ENCODE results near the gene SLC25A31.
A peak's percentile ranks its signal among the peaks of the same experiment; 100 is the strongest.

Gene SLC25A31

GRCh38 chr4:127783955-127784770, 54.0 kb downstream of the SLC25A31 start:
- TF ChIP-seq GABPA (IDR thresholded peaks at IDR 0.05; ENCODE audit: low read depth) (no peak), CTCF (IDR thresholded peaks at IDR 0.05; ENCODE audit: insufficient read depth, low read length) (no peak), REST (IDR thresholded peaks at IDR 0.05; ENCODE audit: insufficient replicate concordance, low read depth) (no peak), POLR2AphosphoS5 (IDR thresholded peaks at IDR 0.05; ENCODE audit: low read depth) (no peak), SPI1 (IDR thresholded peaks at IDR 0.05; ENCODE audit: borderline replicate concordance, low read depth) (no peak)
- no peak for DNase-seq (ENCODE audit: low read depth in 1 of 2, low spot score in 1 of 2)
- Histone ChIP-seq H3K4me3 (replicated peaks; ENCODE audit: insufficient read depth, low read length) (peak overlapping the region; percentile 57; the same call in 1 of the 2 replicates), H3K27me3 (ENCODE audit: insufficient read depth, poor library complexity, severe bottlenecking) (no peaks in the 10 kb centered on the region), H3K27ac (replicated peaks) (no peak overlapping the region)

DNA sequence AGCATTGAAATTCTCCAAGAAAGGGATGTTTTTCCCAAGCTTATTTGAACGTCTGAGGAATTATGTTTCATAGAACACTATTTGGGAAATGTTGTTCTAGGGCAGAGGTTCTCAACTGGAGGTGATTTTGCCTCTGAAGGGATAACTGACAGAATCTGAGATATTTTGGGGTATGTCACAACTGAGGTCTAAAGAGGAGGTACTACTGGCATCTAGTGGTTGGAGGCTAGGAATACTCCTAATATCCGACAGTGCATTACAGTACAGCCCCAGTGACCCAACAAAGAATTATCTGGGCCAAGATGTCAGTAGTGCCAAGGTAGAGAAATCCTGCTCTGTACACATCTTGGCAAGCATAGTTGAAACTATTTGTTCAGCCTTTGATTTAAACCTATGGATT, 58.3 kb downstream of the SLC25A31 start:
- TF ChIP-seq CTCF (IDR thresholded peaks at IDR 0.05; ENCODE audit: insufficient read depth, low read length) (no peak), GABPA (IDR thresholded peaks at IDR 0.05; ENCODE audit: low read depth) (no peak), REST (IDR thresholded peaks at IDR 0.05; ENCODE audit: insufficient replicate concordance, low read depth) (no peak), SPI1 (IDR thresholded peaks at IDR 0.05; ENCODE audit: borderline replicate concordance, low read depth) (no peak), POLR2AphosphoS5 (IDR thresholded peaks at IDR 0.05; ENCODE audit: low read depth) (no peak)
- H3K27ac ChIP-seq (replicated peaks) = no peak overlapping the region
- H3K4me3 ChIP-seq (replicated peaks; ENCODE audit: insufficient read depth, low read length) = no peak overlapping the region
- DNase-seq (ENCODE audit: low read depth in 1 of 2, low spot score in 1 of 2) = no peak
- no peaks in the 10 kb centered on the region for H3K27me3 ChIP-seq (ENCODE audit: insufficient read depth, poor library complexity, severe bottlenecking)

- DNase-seq (ENCODE audit: low read depth in 1 of 2, low spot score in 1 of 2) = no peak
- Histone ChIP-seq H3K27ac (replicated peaks) (no peak overlapping the region), H3K27me3 (ENCODE audit: insufficient read depth, poor library complexity, severe bottlenecking) (no peaks in the 10 kb centered on the region), H3K4me3 (replicated peaks; ENCODE audit: insufficient read depth, low read length) (no peak overlapping the region)
- no peak for TF ChIP-seq REST (IDR thresholded peaks at IDR 0.05; ENCODE audit: insufficient replicate concordance, low read depth)
- TF ChIP-seq CTCF (IDR thresholded peaks at IDR 0.05; ENCODE audit: insufficient read depth, low read length) = no peak
- no peak for TF ChIP-seq POLR2AphosphoS5 (IDR thresholded peaks at IDR 0.05; ENCODE audit: low read depth)
- no peak for TF ChIP-seq SPI1 (IDR thresholded peaks at IDR 0.05; ENCODE audit: borderline replicate concordance, low read depth)
- no peak for TF ChIP-seq GABPA (IDR thresholded peaks at IDR 0.05; ENCODE audit: low read depth)
These were observed 61.2 kb downstream of the SLC25A31 start for GRCh38 chr4:127791391-127791790.
